ENCODE measurements around the gene STK32A. TPM values are rescaled to one million over a fixed set of nuclear protein-coding genes. Genes with fewer than 3 reads are reported as not detected.

STK32A gene
- total RNA-seq, 1 experiment from 2014 or later: 1.3 TPM

GRCh38 chr5:147427521-147428401 lies 192.9 kb downstream of the STK32A start:
- Mint-ChIP-seq H3K36me3 (ENCODE audit: insufficient read depth in 1 of 3, low read depth in 3 of 3) (peaks cover 42 to 74% (median 68%) of the 10 kb centered on the region in 3 experiments), H3K4me1 (peaks cover 36 to 39% of the 10 kb centered on the region in 2 experiments), H3K4me3 (no peak overlapping the region), H3K27ac (peak overlapping the region in 1 of 3 experiments; percentile 6; a peak in 1 of 7 replicates), H3K9me3 (no peaks in the 10 kb centered on the region), H3K27me3 (ENCODE audit: low read depth) (no peaks in the 10 kb centered on the region)
- Histone ChIP-seq H3K23ac (ENCODE audit: insufficient read length, low read depth, low read length) (no peak overlapping the region), H3K4me1 (ENCODE audit: insufficient read depth, low read length) (peaks cover 8% of the 10 kb centered on the region; the same call in 1 of the 2 replicates), H2BK20ac (ENCODE audit: low read depth, low read length, poor library complexity, severe bottlenecking) (no peak overlapping the region), H4K8ac (replicated peaks; ENCODE audit: insufficient read length, low read depth, low read length) (no peak overlapping the region), H4K5ac (ENCODE audit: insufficient read length, low read depth, low read length) (no peak overlapping the region), H3K18ac (ENCODE audit: insufficient read length, low read depth, low read length) (no peak overlapping the region), H3K4ac (ENCODE audit: low read depth, low read length) (no peak overlapping the region), H2BK5ac (ENCODE audit: insufficient read length, low read length) (no peak overlapping the region), H3K56ac (ENCODE audit: insufficient read length, low read depth, low read length) (no peak overlapping the region), H3T11ph (ENCODE audit: low read length) (no peak overlapping the region), H3K79me1 (ENCODE audit: insufficient read depth, low read depth, low read length, poor library complexity, severe bottlenecking) (peaks cover 14% of the 10 kb centered on the region), H3K27me3 (ENCODE audit: insufficient read depth, low read length) (no peaks in the 10 kb centered on the region), H4K91ac (ENCODE audit: insufficient read length, low read depth, low read length) (no peak overlapping the region), H3K14ac (ENCODE audit: insufficient read depth, low read length) (no peak overlapping the region), H3K9ac (ENCODE audit: extremely low read depth, insufficient read length, low read length) (no peak overlapping the region), H2BK12ac (ENCODE audit: insufficient read length, low read depth, low read length) (no peak overlapping the region), H2AK5ac (ENCODE audit: insufficient read length, low read length) (no peak overlapping the region), H3K27ac (ENCODE audit: insufficient read length, low read depth, low read length) (no peak overlapping the region), H2AFZ (ENCODE audit: low read length) (no peak overlapping the region), H4K20me1 (ENCODE audit: control insufficient read depth, insufficient read depth, insufficient read length) (no peaks in the 10 kb centered on the region), H2BK120ac (ENCODE audit: low read depth, low read length, poor library complexity, severe bottlenecking) (no peak overlapping the region), H3K9me3 (ENCODE audit: control insufficient read depth, low read depth, low read length) (no peaks in the 10 kb centered on the region), H3K4me2 (ENCODE audit: insufficient read depth, insufficient read length, low read length) (no peak overlapping the region), H3K79me2 (ENCODE audit: insufficient read depth, low read length) (peaks cover 49% of the 10 kb centered on the region), H2BK15ac (ENCODE audit: low read depth, low read length) (no peak overlapping the region), H3K23me2 (ENCODE audit: insufficient read length, low read depth, low read length, poor library complexity, severe bottlenecking) (no peaks in the 10 kb centered on the region)
- no peak for DNase-seq
- no peak for TF ChIP-seq CTCF (conservative IDR thresholded peaks at IDR 0.05)
- whole genome bisulfite sequencing (ENCODE audit: extremely low coverage, insufficient read length, low lambda C conversion rate): no CpG with 5 or more reads among the region's 1 CpG

All from H9 (cell line).